ENCODE results near the gene TRIM16.
"Not testable (repeated sequence)": the region's sequence is repeated elsewhere in the genome, so short reads cannot be mapped to it uniquely, and the experiment has no call there.

TRIM16 gene

DNA sequence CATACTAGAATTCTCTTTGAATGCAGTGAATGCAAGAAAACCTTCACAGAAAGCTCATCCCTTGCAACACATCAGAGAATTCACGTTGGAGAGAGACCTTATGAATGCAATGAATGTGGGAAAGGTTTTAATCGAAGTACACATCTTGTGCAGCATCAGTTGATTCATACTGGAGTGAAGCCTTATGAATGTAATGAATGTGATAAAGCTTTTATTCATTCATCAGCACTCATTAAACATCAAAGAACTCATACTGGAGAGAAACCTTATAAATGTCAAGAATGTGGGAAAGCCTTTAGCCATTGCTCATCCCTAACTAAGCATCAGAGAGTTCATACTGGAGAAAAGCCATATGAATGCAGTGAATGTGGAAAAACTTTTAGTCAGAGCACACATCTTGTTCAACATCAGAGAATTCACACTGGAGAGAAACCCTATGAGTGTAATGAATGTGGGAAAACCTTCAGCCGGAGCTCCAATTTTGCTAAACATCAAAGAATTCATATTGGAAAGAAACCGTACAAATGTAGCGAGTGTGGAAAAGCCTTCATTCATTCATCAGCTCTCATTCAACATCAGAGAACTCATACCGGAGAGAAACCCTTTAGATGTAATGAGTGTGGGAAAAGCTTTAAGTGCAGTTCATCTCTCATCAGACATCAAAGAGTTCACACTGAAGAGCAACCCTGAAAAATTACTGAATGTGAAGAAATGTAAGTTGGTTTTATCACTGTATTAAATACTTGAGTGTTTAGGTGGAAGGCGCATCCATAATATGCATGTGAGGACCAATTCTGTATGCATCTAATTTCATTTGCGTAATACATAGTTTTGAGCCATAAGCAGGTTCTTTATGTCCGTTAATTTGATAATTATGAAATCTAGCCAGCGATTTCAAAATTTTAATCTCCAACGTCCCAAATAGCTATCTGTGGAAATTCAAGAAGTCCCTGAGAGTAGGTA lies 32.8 kb upstream of the TRIM16 start:
- Histone ChIP-seq H3K36me3 (replicated peaks in 1 of 2; ENCODE audit: control insufficient read depth in 2 of 2, insufficient read depth in 2 of 2, low read length in 2 of 2) (peaks cover 3 to 58% of the 10 kb centered on the region in 2 donors), H3K9me3 (replicated peaks in 1 of 2; ENCODE audit: control insufficient read depth in 2 of 2, insufficient read depth in 1 of 2, low read depth in 1 of 2, low read length in 2 of 2) (peaks cover 0 to 62% of the 10 kb centered on the region in 2 donors)
- not testable (repeated sequence) for H3K9ac ChIP-seq (ENCODE audit: low read depth, low read length, poor library complexity); H3K23ac ChIP-seq (ENCODE audit: low read depth, low read length, poor library complexity); H2BK12ac ChIP-seq (ENCODE audit: low read length); H2AK5ac ChIP-seq (ENCODE audit: low read depth, low read length); H3K4me2 ChIP-seq (ENCODE audit: insufficient read depth, low read length, poor library complexity, severe bottlenecking); H2BK5ac ChIP-seq (ENCODE audit: low read length); H3K14ac ChIP-seq (ENCODE audit: low read length); DNase-seq (ENCODE audit: low spot score); H2AFZ ChIP-seq (ENCODE audit: low read length); H3K4ac ChIP-seq (ENCODE audit: low read length); H3K79me1 ChIP-seq (ENCODE audit: low read depth, low read length); H2BK120ac ChIP-seq (ENCODE audit: low read depth, low read length); H3K4me3 ChIP-seq (ENCODE audit: low read length in 2 of 2); H4K8ac ChIP-seq (ENCODE audit: low read depth, low read length); H3K27ac ChIP-seq (replicated peaks; ENCODE audit: low read length); H2BK15ac ChIP-seq (ENCODE audit: low read length); H3K4me1 ChIP-seq (ENCODE audit: control insufficient read depth in 2 of 2, insufficient read depth in 1 of 2, low read depth in 1 of 2, low read length in 2 of 2); H4K91ac ChIP-seq (ENCODE audit: low read depth, low read length, poor library complexity); H3K27me3 ChIP-seq (ENCODE audit: control insufficient read depth in 3 of 3, insufficient read depth in 3 of 3, low read depth in 1 of 3, low read length in 3 of 3); H3K18ac ChIP-seq (ENCODE audit: low read length)
- WGBS, 2 donors (ENCODE audit: extremely low coverage in 2 of 2, insufficient read length in 2 of 2, insufficient replicate concordance in 1 of 2) = no CpG with 5 or more reads among the region's 11 CpGs

DNA sequence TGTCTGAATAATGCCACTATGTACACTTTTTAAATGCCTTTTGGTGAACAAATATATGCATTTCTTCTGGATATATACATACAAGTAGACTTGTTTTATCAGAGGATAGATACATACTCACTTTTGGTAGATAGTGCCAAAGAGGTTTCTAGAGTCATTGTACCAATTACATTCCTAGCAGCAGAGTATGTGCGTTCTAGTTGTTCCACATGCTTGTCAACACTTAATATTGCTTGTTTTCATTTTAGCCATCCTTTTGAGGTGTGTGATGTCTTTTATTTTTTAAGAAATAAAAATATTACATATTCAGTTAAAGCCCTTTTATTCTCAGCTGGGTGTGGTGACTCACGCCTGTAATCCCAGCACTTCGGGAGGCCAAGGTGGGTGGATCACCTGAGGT lies 24.8 kb upstream of the TRIM16 start:
- not testable (repeated sequence) for H3K4me3 ChIP-seq (ENCODE audit: low read length in 2 of 2); H3K18ac ChIP-seq (ENCODE audit: low read length); H2BK5ac ChIP-seq (ENCODE audit: low read length); H2AFZ ChIP-seq (ENCODE audit: low read length); H3K27me3 ChIP-seq (ENCODE audit: control insufficient read depth in 3 of 3, insufficient read depth in 3 of 3, low read depth in 1 of 3, low read length in 3 of 3); DNase-seq (ENCODE audit: low spot score); H3K9ac ChIP-seq (ENCODE audit: low read depth, low read length, poor library complexity); H4K91ac ChIP-seq (ENCODE audit: low read depth, low read length, poor library complexity); H2BK120ac ChIP-seq (ENCODE audit: low read depth, low read length); H3K79me1 ChIP-seq (ENCODE audit: low read depth, low read length); H3K4ac ChIP-seq (ENCODE audit: low read length); H3K27ac ChIP-seq (replicated peaks; ENCODE audit: low read length); H3K4me2 ChIP-seq (ENCODE audit: insufficient read depth, low read length, poor library complexity, severe bottlenecking); H2BK15ac ChIP-seq (ENCODE audit: low read length); H3K23ac ChIP-seq (ENCODE audit: low read depth, low read length, poor library complexity); H4K8ac ChIP-seq (ENCODE audit: low read depth, low read length); H3K14ac ChIP-seq (ENCODE audit: low read length); H2AK5ac ChIP-seq (ENCODE audit: low read depth, low read length); H3K4me1 ChIP-seq (ENCODE audit: control insufficient read depth in 2 of 2, insufficient read depth in 1 of 2, low read depth in 1 of 2, low read length in 2 of 2); H2BK12ac ChIP-seq (ENCODE audit: low read length)
- H3K9me3 ChIP-seq (replicated peaks in 1 of 2; ENCODE audit: control insufficient read depth in 2 of 2, insufficient read depth in 1 of 2, low read depth in 1 of 2, low read length in 2 of 2) = peaks cover 18 to 75% of the 10 kb centered on the region in 2 donors
- WGBS, 2 donors (ENCODE audit: extremely low coverage in 2 of 2, insufficient read length in 2 of 2, insufficient replicate concordance in 1 of 2) = no CpG with 5 or more reads among the region's 3 CpGs
- H3K36me3 ChIP-seq (replicated peaks in 1 of 2; ENCODE audit: control insufficient read depth in 2 of 2, insufficient read depth in 2 of 2, low read length in 2 of 2) = peaks cover 20 to 75% of the 10 kb centered on the region in 2 donors

DNA sequence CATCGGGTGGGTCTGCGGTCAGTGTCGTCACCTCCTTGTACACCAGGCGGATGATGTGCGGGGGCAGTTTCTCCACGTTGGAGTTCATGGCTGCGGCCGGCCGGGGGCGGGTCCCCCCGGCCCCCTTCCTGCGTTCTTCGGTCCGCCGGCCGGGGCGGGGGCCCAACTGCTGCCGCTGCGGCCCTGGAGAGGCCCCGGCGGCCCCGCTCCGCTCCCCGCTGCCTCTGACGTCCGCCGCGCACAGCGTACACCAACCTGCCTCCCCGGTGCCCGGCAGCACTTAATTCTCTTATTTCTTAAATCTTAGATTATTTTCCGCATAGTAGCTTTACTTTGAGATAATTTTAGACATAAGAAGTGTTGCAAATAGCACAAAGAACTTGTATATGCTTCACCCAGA lies 20.7 kb upstream of the TRIM16 start:
- Histone ChIP-seq H3K36me3 (replicated peaks in 1 of 2; ENCODE audit: control insufficient read depth in 2 of 2, insufficient read depth in 2 of 2, low read length in 2 of 2) (peaks cover 25 to 70% of the 10 kb centered on the region in 2 donors), H3K9me3 (replicated peaks in 1 of 2; ENCODE audit: control insufficient read depth in 2 of 2, insufficient read depth in 1 of 2, low read depth in 1 of 2, low read length in 2 of 2) (peaks cover 18 to 64% of the 10 kb centered on the region in 2 donors)
- H3K18ac ChIP-seq (ENCODE audit: low read length); H3K9ac ChIP-seq (ENCODE audit: low read depth, low read length, poor library complexity); H3K14ac ChIP-seq (ENCODE audit: low read length); H3K4me1 ChIP-seq (ENCODE audit: control insufficient read depth in 2 of 2, insufficient read depth in 1 of 2, low read depth in 1 of 2, low read length in 2 of 2); H3K4ac ChIP-seq (ENCODE audit: low read length); H3K23ac ChIP-seq (ENCODE audit: low read depth, low read length, poor library complexity); DNase-seq (ENCODE audit: low spot score); H2AK5ac ChIP-seq (ENCODE audit: low read depth, low read length); H2BK15ac ChIP-seq (ENCODE audit: low read length); H3K79me1 ChIP-seq (ENCODE audit: low read depth, low read length); H2BK120ac ChIP-seq (ENCODE audit: low read depth, low read length); H4K8ac ChIP-seq (ENCODE audit: low read depth, low read length); H3K4me3 ChIP-seq (ENCODE audit: low read length in 2 of 2); H2AFZ ChIP-seq (ENCODE audit: low read length); H3K27me3 ChIP-seq (ENCODE audit: control insufficient read depth in 3 of 3, insufficient read depth in 3 of 3, low read depth in 1 of 3, low read length in 3 of 3); H3K27ac ChIP-seq (replicated peaks; ENCODE audit: low read length); H2BK5ac ChIP-seq (ENCODE audit: low read length); H4K91ac ChIP-seq (ENCODE audit: low read depth, low read length, poor library complexity); H3K4me2 ChIP-seq (ENCODE audit: insufficient read depth, low read length, poor library complexity, severe bottlenecking); H2BK12ac ChIP-seq (ENCODE audit: low read length): not testable (repeated sequence)
- no CpG with 5 or more reads among the region's 32 CpGs for WGBS, 2 donors (ENCODE audit: extremely low coverage in 2 of 2, insufficient read length in 2 of 2, insufficient replicate concordance in 1 of 2)

DNA sequence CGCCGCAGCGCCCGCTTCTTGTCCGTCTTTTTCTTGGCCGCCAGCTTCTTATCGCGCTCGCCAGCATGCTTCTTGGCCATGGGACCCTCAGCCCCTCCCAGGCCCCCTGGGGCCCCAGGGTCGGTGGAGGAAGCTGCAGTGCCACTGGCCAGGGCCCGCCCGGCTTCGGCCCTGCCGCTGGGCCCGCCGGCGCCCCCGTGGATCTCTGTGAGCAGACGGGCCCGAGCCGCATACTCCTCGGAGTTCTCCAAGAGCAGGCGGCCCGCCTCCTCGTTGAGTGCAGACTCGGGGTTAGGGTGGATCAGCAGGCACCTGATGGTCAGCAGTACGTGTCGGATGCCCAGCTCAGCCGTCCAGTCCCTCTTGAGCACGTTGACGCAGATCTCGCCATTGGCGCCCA lies 20.1 kb upstream of the TRIM16 start:
- not testable (repeated sequence) for H3K4ac ChIP-seq (ENCODE audit: low read length); H3K27ac ChIP-seq (replicated peaks; ENCODE audit: low read length); H2BK12ac ChIP-seq (ENCODE audit: low read length); DNase-seq (ENCODE audit: low spot score); H4K8ac ChIP-seq (ENCODE audit: low read depth, low read length); H3K23ac ChIP-seq (ENCODE audit: low read depth, low read length, poor library complexity); H2AK5ac ChIP-seq (ENCODE audit: low read depth, low read length); H2BK15ac ChIP-seq (ENCODE audit: low read length); H3K18ac ChIP-seq (ENCODE audit: low read length); H4K91ac ChIP-seq (ENCODE audit: low read depth, low read length, poor library complexity); H3K14ac ChIP-seq (ENCODE audit: low read length); H3K4me3 ChIP-seq (ENCODE audit: low read length in 2 of 2); H2BK120ac ChIP-seq (ENCODE audit: low read depth, low read length); H2BK5ac ChIP-seq (ENCODE audit: low read length); H3K27me3 ChIP-seq (ENCODE audit: control insufficient read depth in 3 of 3, insufficient read depth in 3 of 3, low read depth in 1 of 3, low read length in 3 of 3); H3K4me1 ChIP-seq (ENCODE audit: control insufficient read depth in 2 of 2, insufficient read depth in 1 of 2, low read depth in 1 of 2, low read length in 2 of 2); H3K79me1 ChIP-seq (ENCODE audit: low read depth, low read length); H3K9ac ChIP-seq (ENCODE audit: low read depth, low read length, poor library complexity); H2AFZ ChIP-seq (ENCODE audit: low read length); H3K4me2 ChIP-seq (ENCODE audit: insufficient read depth, low read length, poor library complexity, severe bottlenecking)
- no CpG with 5 or more reads among the region's 33 CpGs for WGBS, 2 donors (ENCODE audit: extremely low coverage in 2 of 2, insufficient read length in 2 of 2, insufficient replicate concordance in 1 of 2)
- peaks cover 18 to 64% of the 10 kb centered on the region in 2 donors for H3K9me3 ChIP-seq (replicated peaks in 1 of 2; ENCODE audit: control insufficient read depth in 2 of 2, insufficient read depth in 1 of 2, low read depth in 1 of 2, low read length in 2 of 2)
- H3K36me3 ChIP-seq (replicated peaks in 1 of 2; ENCODE audit: control insufficient read depth in 2 of 2, insufficient read depth in 2 of 2, low read length in 2 of 2) = peaks cover 25 to 70% of the 10 kb centered on the region in 2 donors
